Esophagus muscularis mucosa (tissue), 3 donors: ENCODE results near the gene NTM.

Experiments used
- POLR2A ChIP-seq: fragments of 450-650 bp; IDR thresholded peaks from one replicate; pipeline ENCODE4 v1.6.1; 2017; ENCODE audit warnings: antibody characterized with exemption, moderate library complexity, mild to moderate bottlenecking, low read depth
- TF ChIP-seq, protein P1 (sequence below), 3 experiments: fragments of 200-600 bp in 2 of 3; fragments of 450-650 bp in 1 of 3; sonication (generic) in 2 of 3; IDR thresholded peaks; one replicate each; pipeline ENCODE4 v1.5.1; 2017 to 2019; ENCODE audit warnings: antibody characterized with exemption in 3 of 3, mild to moderate bottlenecking in 2 of 3, moderate library complexity in 1 of 3

- TF ChIP-seq, protein P1, sequence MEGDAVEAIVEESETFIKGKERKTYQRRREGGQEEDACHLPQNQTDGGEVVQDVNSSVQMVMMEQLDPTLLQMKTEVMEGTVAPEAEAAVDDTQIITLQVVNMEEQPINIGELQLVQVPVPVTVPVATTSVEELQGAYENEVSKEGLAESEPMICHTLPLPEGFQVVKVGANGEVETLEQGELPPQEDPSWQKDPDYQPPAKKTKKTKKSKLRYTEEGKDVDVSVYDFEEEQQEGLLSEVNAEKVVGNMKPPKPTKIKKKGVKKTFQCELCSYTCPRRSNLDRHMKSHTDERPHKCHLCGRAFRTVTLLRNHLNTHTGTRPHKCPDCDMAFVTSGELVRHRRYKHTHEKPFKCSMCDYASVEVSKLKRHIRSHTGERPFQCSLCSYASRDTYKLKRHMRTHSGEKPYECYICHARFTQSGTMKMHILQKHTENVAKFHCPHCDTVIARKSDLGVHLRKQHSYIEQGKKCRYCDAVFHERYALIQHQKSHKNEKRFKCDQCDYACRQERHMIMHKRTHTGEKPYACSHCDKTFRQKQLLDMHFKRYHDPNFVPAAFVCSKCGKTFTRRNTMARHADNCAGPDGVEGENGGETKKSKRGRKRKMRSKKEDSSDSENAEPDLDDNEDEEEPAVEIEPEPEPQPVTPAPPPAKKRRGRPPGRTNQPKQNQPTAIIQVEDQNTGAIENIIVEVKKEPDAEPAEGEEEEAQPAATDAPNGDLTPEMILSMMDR (IDR thresholded peaks at IDR 0.05) = no peak
- TF ChIP-seq POLR2A = no peak
Observed at GRCh38 chr11:131658952-131659351, 288.5 kb downstream of the NTM start.
